ENCODE measurements around the gene GABRP.
"Not testable (repeated sequence)": the region's sequence is repeated elsewhere in the genome, so short reads cannot be mapped to it uniquely, and the experiment has no call there.

GABRP gene

DNA sequence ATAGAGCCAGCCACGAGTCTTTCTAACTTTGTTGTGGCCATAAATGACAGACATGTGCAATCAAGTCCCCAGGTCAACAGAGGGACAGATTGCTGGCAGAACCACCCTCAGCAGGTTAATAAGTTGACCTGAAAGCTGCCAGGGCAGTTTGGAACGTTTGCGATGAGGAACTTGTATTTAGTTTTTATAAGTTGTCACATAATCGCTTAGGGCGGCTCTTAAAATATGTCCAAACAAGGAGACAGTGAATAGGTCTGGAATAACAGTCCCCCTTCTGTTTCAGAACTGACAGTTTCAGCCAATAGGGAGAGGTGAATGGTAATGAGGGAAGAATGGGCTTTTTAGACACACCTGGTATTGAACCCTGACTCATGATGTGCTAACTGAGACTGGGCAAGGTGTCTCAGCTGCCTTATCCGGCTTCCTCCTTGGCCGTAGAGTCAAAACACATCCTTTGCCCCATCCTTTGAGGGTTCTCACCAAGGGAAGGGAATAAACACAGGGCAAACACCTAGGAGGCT lies 33.6 kb upstream of the GABRP start:
- ATAC-seq (no peak), DNase-seq (no peak)
- no peak overlapping the region for H3K4me3 Mint-ChIP-seq
- peaks cover 47% of the 10 kb centered on the region for H3K27me3 Mint-ChIP-seq
- no peak overlapping the region for H3K27ac Mint-ChIP-seq
- peaks cover 0 to 8% of the 10 kb centered on the region in 2 donors for H3K9me3 Mint-ChIP-seq
- H3K4me1 Mint-ChIP-seq, result no peaks in the 10 kb centered on the region

DNA sequence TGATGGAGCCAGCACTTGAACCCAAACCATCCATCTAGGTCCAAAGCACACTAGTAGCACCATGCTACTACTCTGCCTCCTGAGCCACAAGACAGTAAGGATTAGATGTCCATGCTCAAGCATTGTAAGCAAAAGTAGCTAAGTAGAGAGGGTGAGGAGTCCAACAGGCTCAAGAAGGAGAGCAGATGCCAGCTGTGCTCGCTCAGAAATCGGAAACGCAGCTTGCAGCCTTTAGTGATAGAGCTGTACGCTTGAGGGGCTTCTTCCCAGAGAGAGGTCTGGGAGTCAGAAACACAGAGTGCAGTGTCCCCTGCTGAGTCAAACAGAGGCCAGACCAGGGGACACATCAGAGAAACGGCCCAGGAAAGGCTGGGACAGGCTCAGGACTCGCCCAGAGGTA lies 32.7 kb upstream of the GABRP start:
- no peak overlapping the region for H3K27ac Mint-ChIP-seq
- no peaks in the 10 kb centered on the region for H3K4me1 Mint-ChIP-seq
- H3K9me3 Mint-ChIP-seq, result peaks cover 0 to 8% of the 10 kb centered on the region in 2 donors
- H3K27me3 Mint-ChIP-seq, result peaks cover 39% of the 10 kb centered on the region
- no peak for DNase-seq
- no peak overlapping the region for H3K4me3 Mint-ChIP-seq
- no peak for ATAC-seq

DNA sequence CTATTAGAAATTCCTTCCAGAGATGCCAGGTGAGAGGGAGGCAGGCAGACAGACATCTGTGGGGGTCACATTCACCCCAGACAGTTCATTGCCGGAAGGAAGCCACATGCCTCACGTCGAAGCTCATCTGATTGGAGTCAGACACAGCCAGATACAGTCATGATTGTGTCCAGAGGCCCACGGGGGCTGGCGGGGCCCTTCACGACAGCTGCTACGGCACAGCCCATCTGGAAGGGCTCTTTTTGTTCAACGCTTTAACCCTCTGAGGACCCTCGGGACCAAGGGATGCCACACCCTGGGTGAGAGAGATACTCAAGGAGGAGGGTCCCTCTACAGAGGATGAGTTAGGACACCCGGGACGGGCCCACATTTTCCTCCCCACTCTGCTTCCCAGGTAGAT lies 31.9 kb upstream of the GABRP start:
- ATAC-seq (no peak), DNase-seq (no peak)
- Mint-ChIP-seq H3K27me3 (peaks cover 32% of the 10 kb centered on the region), H3K4me3 (no peak overlapping the region), H3K27ac (no peak overlapping the region), H3K4me1 (no peaks in the 10 kb centered on the region), H3K9me3 (peaks cover 0 to 8% of the 10 kb centered on the region in 2 donors)

DNA sequence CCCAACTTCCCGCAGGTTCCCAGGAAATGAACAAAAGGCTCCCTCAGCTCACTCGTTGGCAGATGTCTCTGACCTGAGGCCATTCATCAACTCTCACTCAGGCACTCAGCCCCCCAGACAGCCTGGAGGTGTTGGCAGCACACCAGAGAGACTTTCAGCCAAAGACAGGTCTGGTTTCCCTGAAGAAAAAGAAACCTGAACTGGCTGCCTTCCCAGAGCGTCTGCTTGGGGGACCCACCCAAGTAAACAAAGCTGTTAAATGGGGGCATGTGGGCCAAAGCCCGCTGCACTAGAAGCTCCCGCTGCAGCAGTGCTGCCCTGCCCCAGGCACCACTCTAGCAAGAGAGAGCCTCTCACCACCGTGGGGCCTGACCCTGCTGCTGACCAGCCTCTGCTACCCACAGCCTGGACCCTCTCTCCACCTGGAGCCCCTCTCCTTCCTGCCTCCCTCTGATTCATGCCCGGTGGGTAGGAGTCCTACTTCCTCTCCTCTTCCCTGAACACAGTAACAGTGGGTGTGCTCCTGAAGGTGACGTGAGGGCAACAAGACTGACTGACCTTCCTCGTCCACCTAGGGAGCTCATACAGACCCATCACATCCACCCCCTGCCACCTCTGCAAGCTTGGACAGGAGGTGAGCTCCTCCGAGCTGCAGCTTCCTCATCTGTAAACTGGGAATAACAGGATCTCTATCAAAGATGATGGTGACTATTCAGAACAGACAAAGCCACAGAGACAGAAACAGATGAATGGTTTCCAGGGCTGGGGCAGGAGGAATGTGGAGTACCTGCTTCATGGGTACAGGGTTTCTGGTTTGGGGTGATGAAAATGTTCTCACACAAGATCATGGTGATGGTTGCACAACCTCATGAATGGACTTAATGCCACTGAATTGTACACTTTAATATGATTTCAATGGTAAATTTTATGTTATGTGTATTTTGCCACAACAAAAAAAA lies 31.0 kb upstream of the GABRP start:
- peaks cover 0 to 8% of the 10 kb centered on the region in 2 donors for H3K9me3 Mint-ChIP-seq
- no peak overlapping the region for H3K4me3 Mint-ChIP-seq
- ATAC-seq (peak; percentile 26), DNase-seq (no peak)
- H3K27ac Mint-ChIP-seq, result no peak overlapping the region
- H3K27me3 Mint-ChIP-seq, result peaks cover 32% of the 10 kb centered on the region
- no peaks in the 10 kb centered on the region for H3K4me1 Mint-ChIP-seq

GRCh38 chr5:170753311-170753710 lies 30.2 kb upstream of the GABRP start:
- no peak overlapping the region for H3K27ac Mint-ChIP-seq
- no peak for ATAC-seq
- no peaks in the 10 kb centered on the region for H3K4me1 Mint-ChIP-seq
- DNase-seq, result no peak
- peaks cover 28% of the 10 kb centered on the region for H3K27me3 Mint-ChIP-seq
- H3K9me3 Mint-ChIP-seq, result peaks cover 0 to 8% of the 10 kb centered on the region in 2 donors
- H3K4me3 Mint-ChIP-seq, result no peak overlapping the region

- not testable (repeated sequence) for H3K4me1 Mint-ChIP-seq, H3K9me3 Mint-ChIP-seq, ATAC-seq, H3K27ac Mint-ChIP-seq, H3K4me3 Mint-ChIP-seq, DNase-seq
- H3K27me3 Mint-ChIP-seq, result peaks cover 23% of the 10 kb centered on the region
Measured at GRCh38 chr5:170754508-170754907, 29.0 kb upstream of the GABRP start.

DNA sequence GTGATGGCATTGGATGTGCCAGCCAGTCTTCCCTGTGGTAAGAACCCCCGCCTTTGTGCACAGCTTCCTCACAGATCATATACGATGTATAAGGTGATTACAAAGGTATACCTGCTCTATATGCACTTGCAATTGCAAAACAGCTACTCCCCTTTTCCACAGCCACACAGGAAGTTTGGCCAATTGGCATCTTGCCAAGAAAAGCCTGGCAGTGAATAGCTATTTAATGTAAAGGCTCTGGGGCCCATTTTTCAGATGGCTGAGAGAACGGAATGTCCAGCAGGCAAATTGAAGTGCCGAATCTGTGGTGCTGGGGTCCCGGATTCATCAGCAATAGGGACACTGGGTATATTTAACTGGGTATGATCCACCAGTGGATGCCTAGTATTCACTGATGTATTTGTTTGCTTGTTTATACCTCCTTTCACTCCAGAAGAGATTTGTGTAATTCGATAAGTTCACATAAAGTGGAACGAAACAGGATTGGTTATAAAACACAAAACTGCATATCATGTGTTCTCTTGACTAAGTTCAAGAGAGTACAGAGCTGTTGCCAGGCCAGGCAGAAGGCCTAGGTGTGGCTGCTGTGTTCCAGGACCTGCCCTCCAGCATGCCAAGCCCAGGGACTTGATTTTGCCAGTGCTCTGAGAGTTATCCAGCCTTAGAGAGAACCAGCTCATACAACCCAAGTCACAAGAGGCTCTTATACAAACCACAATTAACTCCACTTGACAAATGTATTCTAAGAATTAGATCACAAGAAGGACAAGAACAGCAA lies 27.7 kb upstream of the GABRP start:
- DNase-seq (no peak), ATAC-seq (no peak)
- H3K9me3 Mint-ChIP-seq, result peaks cover 0 to 8% of the 10 kb centered on the region in 2 donors
- no peaks in the 10 kb centered on the region for H3K4me1 Mint-ChIP-seq
- peaks cover 20% of the 10 kb centered on the region for H3K27me3 Mint-ChIP-seq
- no peak overlapping the region for H3K4me3 Mint-ChIP-seq
- no peak overlapping the region for H3K27ac Mint-ChIP-seq

DNA sequence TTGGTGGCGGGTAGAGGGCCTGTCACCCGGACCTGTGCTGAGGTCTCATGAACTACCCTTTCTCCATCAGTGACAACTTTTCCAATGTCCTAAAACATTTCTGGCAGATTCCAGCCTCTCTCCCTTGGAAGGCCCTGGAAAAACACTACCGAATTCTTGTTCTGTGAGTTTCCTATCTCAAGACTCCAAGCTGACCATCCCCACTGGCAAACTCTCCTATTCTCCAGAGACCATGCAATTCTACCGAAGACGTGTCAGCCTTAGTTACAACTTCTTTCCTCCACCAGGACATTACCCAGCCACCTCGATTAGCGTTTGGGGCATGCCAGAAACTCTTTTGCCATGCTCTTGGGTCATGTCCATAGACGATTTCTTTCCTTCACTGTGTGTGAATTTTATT lies 26.8 kb upstream of the GABRP start:
- Mint-ChIP-seq H3K27ac (no peak overlapping the region), H3K9me3 (peaks cover 0 to 8% of the 10 kb centered on the region in 2 donors), H3K4me3 (no peak overlapping the region), H3K4me1 (no peaks in the 10 kb centered on the region), H3K27me3 (peaks cover 22% of the 10 kb centered on the region)
- ATAC-seq, result no peak
- DNase-seq, result no peak

- no peak for DNase-seq
- H3K4me1 Mint-ChIP-seq, result no peaks in the 10 kb centered on the region
- ATAC-seq, result no peak
- H3K27me3 Mint-ChIP-seq, result peaks cover 22% of the 10 kb centered on the region
- no peak overlapping the region for H3K27ac Mint-ChIP-seq
- H3K4me3 Mint-ChIP-seq, result no peak overlapping the region
- H3K9me3 Mint-ChIP-seq, result peaks cover 0 to 8% of the 10 kb centered on the region in 2 donors
Measured at GRCh38 chr5:170757182-170757601, 26.3 kb upstream of the GABRP start.

- no peak for ATAC-seq
- Mint-ChIP-seq H3K27ac (no peak overlapping the region), H3K27me3 (peaks cover 18% of the 10 kb centered on the region), H3K4me1 (no peaks in the 10 kb centered on the region), H3K9me3 (peaks cover 0 to 8% of the 10 kb centered on the region in 2 donors), H3K4me3 (no peak overlapping the region)
- no peak for DNase-seq
Measured at GRCh38 chr5:170757669-170758068, 25.9 kb upstream of the GABRP start.

DNA sequence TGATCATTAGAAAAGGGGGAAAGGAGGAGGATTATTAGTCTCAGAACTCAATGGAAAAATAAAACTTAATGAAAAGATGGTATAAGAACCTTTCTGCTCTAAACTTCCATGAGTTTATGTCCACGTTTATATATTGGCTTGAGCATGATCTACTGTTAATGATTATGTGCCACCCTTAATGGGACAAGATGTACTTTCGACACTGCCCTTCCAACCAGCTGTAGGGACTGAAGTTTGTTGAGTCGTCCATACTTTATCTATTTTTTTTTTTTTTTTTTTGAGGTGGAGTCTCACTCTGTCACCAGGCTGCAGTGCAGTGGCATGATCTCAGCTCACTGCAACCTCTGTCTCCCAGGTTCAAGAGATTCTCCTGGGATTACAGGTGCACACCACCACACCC lies 25.0 kb upstream of the GABRP start:
- DNase-seq, result no peak
- Mint-ChIP-seq H3K27ac (no peak overlapping the region), H3K4me3 (no peak overlapping the region), H3K9me3 (peaks cover 0 to 8% of the 10 kb centered on the region in 2 donors), H3K27me3 (peaks cover 15% of the 10 kb centered on the region), H3K4me1 (no peaks in the 10 kb centered on the region)
- ATAC-seq, result no peak

GRCh38 chr5:170760113-170760512 lies 23.4 kb upstream of the GABRP start:
- DNase-seq (no peak), ATAC-seq (peak; percentile 12)
- Mint-ChIP-seq H3K4me3 (no peak overlapping the region), H3K27ac (no peak overlapping the region), H3K27me3 (peaks cover 15% of the 10 kb centered on the region), H3K9me3 (no peaks in the 10 kb centered on the region), H3K4me1 (no peaks in the 10 kb centered on the region)

- Mint-ChIP-seq H3K9me3 (no peaks in the 10 kb centered on the region), H3K27ac (no peak overlapping the region), H3K27me3 (peaks cover 15% of the 10 kb centered on the region), H3K4me1 (no peaks in the 10 kb centered on the region), H3K4me3 (no peak overlapping the region)
- no peak for DNase-seq
- ATAC-seq, result no peak
Measured at GRCh38 chr5:170761048-170761707, 22.3 kb upstream of the GABRP start.

GRCh38 chr5:170761708-170762066 lies 21.8 kb upstream of the GABRP start:
- Mint-ChIP-seq H3K27me3 (peaks cover 15% of the 10 kb centered on the region), H3K27ac (no peak overlapping the region), H3K4me1 (no peaks in the 10 kb centered on the region), H3K9me3 (no peaks in the 10 kb centered on the region), H3K4me3 (no peak overlapping the region)
- ATAC-seq (no peak), DNase-seq (no peak)

- H3K27ac Mint-ChIP-seq, ATAC-seq, H3K9me3 Mint-ChIP-seq, H3K4me3 Mint-ChIP-seq, DNase-seq, H3K4me1 Mint-ChIP-seq: not testable (repeated sequence)
- peaks cover 15% of the 10 kb centered on the region for H3K27me3 Mint-ChIP-seq
Measured at GRCh38 chr5:170762298-170762697, 21.2 kb upstream of the GABRP start.

Measured in stimulated activated naive CD8-positive, alpha-beta T cell treated with anti-CD3 and anti-CD28 coated beads, Interleukin-15, amount 100 ng/mL, for 72 hours (primary cell).